Measurements from ENCODE around the gene SRSF1.

DNA sequence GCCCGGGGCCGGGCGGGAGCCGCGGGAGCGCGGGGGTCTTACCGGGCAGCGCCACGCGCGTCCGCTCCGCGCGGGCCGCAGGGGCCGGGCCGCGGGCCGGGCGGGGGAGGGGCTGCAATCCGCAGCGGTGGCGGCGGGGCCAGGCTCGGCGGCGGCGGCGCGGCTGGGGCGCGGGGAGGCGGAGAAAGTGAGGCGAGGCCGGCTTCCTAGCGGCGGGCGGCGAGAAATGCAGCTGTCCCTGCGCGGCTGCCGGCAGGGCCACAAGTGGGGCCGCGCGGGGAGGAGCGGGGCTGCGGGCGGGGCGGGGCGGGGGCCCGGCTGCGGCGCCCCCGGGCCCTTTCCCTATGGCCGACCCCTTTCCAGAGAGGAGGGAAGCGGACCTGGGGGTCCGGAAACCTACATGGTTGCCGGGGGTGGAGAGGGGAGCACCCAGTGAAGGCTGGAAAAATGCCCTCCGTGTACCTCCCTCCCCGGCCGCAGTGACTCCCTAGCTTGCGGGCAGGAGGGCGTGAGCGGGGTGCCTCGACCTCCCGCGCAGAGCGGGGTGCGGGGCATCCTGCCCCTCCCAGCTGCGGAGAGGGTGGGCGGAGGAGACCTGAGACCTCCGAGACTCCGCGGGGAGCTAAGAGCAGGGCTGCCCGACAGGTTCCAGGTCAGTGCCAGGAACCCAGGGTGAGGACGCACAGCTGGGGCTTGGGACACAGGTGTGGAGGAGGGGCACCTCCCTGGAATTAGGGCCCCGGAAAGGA is 51.7 kb downstream of the SRSF1 start, which contains the start of gene CUEDC1:
- TF ChIP-seq POLR2AphosphoS5 (IDR thresholded peaks at IDR 0.05; ENCODE audit: low read depth, low read length) (no peak), REST (IDR thresholded peaks at IDR 0.05; ENCODE audit: insufficient read depth in 1 of 2, low read depth in 2 of 2, low read length in 2 of 2) (no peak), TAF1 (IDR thresholded peaks at IDR 0.05; ENCODE audit: borderline replicate concordance, insufficient read depth, low read length) (no peak)

Measured in PFSK-1 (cell line).